DMS 273 (cell line): Measurements from ENCODE around the gene CCDC12.
A peak's percentile ranks its signal among the peaks of the same experiment; 100 is the strongest.

Experiments
- DNase-seq: peaks from one replicate; lab custom pipeline; 2025; ENCODE audit not compliant: unreplicated experiment; lab: John Stamatoyannopoulos, UW

CCDC12 gene

DNA sequence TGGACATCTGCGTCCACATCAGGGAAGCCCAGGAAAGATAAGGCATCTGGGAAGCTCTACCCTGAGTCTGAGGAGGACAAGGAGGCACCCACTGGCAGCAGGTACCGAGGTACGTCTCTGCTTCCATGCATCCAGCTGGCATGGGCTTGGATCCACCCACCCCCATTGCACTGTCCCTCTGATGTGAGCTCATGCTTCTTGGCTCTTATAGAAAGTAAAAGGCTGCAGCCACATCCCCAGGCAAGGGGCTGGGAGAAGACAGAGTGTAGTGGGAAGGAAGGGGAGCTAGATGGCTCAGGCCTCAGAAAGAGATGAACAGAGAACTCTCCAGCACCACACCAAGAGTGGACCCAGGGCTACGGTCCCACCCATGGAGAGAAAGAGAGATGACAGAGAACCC is 80.8 kb downstream of the CCDC12 start:
- DNase-seq = no peak

DNA sequence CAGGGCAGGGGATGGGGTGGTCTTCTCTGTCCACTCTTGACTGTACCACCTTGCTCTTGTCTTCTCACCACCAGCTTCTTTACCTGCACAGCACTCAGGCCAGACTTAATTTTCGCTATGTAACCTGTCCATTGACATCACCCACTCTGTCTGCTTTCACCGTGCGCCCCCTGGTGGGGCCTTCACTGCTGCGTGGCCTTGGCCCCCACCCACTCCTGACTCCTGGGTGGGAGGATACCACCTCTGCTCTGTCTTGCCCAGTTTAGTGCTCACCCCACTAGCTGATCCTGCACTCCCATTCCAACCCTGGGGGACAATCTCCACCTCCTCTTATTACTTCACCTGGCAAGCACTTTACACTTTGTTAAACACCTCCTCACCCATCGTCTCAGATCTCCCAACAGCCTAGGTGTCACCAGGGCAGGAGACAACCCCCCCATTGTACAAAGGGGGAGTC is 81.3 kb downstream of the CCDC12 start:
- DNase-seq = peak; percentile 72

DNA sequence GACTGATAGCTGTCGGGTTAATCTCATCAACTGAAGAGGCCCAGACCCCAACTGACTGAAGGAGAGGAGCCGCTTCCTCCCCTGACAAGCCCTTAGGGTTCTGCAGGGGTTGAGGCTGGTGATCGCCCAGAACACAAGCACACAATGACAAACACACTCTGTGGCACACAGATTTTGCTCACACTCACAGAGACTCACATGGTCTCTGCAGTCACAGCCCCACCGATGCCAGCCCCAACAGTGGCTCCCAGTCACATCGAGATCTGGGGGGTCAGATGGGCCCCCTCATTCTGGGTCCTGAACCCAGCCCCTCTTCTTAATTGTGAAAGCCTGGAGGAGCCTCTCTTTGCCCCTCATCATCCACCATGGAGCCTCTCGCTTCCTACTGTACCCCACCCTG is 82.3 kb downstream of the CCDC12 start:
- DNase-seq = no peak

DNA sequence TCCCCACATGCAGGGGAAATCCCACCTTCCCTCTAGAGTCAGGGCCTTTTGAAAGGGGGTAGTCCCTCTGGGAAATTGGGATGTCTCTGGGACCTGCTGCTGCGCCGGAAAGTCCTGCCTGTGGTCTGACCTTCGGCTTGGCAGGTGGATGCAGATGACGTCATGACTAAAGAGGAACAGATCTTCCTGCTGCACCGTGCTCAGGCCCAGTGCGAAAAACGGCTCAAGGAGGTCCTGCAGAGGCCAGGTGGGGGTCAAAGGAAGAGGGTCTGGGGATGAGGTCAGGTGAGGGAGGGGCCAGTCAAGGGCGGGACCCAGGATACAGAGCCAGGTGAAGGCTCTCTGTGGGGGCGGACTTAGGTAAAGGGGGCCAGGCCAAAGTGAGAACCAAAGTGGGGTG is 82.8 kb downstream of the CCDC12 start:
- no peak for DNase-seq

DNA sequence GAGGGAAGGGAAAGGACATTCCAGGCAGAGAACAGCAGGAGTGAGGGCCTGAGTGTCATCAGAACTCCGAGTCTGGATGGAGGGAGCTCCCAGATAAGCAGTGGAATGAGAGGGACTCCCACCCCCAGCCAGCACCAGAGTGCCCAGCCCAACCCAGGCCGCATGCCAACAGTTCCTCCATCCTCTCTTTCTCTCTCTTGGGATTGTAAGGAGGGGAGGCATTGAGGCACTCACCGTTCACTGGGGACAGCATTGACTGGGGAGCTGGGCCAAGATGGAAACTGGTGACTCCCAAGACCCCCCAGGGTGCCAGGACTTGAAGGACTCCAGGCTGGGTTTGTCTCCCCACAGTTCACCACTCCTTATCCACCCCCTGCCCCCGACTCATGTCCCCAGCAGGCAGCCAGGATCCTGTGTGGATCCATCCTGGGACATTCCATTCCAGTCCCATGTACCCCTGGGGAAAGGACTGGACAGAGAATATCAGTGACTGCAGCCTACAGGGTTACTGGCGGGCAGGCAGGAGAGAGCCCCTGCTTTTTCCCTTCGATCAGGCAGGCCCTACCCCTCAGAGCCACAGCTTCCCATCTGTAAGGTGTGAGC is 83.3 kb downstream of the CCDC12 start:
- peak; percentile 16 for DNase-seq

DNA sequence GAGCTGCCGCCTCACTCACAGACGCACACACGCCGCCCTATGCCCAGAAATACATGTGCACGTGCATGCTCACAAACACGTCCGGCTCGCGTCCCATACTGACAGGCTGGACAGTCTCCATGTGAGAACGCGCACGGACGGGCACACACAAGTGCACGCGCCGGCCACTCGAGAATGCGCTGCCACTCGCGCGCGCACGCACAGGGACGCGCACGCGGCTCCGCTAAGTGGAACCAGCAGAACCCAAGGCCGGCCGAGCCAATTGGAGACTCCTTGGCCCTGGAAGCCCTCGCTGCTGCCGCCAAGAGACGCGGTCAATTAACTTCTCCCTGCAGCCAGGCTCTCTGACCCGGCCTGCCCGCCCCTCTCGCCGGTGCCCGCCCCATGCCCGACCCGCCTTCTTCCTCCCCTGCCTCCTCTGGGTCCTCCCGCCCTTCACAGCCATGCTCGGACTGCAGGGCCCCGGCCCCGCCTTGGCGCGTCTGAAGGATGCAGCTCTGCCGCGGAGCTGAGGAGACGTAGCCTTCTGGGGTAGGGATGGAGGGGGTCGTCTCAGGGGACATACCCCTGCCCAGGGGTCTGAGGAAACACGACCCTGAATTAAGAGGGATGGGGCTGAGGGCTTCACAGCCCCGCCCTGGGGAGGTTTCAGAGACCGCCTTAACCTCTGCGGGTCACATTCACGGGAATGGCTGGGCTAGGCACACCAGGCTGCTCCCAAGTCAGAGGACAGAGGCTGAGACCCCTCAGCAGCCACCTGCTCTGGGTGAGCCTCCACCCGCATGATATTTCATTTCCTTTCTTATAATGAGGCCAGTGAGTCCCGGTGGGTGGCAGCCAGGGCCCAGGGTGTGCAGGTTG is 84.0 kb downstream of the CCDC12 start:
- DNase-seq = peak; percentile 75

DNA sequence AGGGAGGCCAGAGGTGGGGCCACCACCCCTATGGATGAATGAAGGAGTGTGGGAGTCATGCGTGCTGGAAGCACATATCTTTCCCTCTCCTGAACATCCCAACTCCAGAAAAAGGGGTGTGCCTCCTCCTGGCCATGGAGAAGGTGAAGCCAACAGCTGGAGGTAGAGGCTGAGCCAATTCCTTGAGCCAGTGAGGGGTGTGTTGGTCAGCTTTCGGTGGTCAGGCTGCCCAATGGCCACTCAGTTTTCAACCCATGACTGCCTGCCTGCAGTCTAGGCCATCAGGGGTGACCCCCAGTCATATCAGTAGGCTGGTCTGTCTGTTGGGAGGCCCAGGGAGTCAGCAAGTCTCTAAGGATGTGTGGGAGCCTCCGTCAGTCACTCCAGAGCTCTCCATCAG is 85.4 kb downstream of the CCDC12 start:
- no peak for DNase-seq

DNA sequence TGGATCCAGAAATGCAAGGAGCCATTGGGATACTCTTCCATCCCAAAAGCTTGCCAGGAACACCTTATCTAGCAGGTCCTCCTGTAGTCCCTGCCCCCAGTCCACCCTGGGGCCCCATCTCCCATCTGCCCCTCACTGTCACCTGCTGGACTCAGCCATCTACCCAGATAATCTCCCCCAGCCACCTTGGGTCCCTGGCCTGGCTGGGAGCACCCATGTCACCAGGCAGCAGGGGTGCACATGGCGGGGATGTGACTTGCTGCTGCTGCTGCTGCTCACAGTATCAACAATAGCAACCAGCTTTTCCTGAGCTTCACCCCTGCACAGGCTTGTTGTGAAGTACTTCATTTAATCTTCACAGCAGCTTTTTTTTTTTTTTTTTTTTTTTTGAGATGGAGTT is 86.4 kb downstream of the CCDC12 start:
- no peak for DNase-seq

DNA sequence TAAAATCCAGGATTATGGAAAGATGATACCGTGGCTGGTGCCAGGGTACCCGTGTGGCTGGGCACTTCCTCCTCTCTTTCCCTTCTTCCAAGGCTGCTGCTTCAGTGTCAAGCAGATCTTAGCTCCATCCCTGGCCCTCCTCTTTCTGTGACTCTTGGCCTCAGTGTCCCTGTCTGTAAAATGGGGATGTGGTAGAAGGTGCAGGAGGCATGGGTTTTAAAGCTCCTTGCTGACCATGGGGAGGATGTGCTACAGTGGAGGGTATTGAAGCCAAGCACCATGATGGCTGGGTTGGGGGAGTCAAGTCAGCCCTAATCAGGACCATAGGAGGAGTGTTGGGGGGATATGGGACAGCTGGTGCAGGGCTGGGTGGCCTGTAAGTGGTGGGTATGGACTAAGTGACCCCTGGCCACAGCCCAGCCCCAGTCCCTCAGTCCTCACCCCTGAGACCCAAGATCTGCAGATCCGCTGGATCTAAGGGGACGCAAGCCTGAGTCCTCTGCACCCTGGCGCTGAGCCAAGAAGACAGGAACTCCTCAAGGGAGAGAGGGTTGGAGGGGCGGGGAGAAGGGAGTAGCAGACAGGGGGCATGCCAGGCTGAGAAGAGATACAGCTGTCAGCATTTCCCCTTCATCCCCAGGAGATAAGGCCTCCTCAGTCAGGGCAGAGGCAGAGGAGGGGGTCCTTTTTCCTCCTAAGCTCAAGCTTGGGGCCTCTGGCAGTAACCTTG is 87.0 kb downstream of the CCDC12 start:
- peak; percentile 43 for DNase-seq

DNA sequence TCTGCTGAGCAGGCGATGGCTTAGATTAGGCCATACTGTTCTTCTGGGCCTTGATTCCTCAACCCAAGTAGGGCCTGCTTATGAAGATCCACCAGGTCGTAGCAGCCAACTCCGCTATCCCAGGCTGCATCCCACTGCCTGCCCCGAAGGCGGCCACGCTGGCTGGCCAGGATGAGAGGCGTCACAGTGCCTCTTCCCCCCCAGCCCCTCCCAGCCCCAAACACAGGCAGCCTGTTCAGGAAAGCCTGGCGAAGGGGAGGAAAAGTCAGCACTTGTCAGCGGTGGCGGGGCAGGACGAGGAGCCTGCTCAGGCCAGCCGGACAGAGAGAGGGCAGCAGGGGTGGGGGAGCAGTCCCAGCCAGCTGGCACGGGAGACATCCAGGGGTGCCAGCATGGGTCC is 87.8 kb downstream of the CCDC12 start:
- DNase-seq = no peak

DNA sequence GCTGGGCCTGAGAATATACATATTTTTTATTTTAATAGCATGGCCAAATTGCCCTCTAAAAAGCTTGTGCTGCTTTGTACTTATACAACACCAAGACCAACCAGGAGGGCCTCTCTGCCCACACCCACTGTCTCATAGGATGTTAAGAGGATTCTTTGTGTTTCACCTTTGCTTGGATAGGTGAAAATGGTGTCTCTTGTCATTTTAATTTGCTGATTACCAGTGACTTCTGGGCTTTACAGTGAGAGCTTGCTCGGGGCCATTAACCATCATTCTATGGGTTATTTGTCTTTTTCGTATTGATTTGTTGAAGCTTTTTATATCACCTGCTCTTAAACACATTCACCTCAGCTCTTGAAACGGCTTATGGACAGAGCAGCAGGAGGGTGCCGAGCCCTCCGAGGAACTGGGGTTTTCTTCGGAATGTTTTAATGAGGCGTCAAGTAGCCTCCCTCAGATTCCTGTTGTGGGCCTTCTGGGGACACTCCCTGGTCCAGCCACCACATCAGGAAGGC is 88.5 kb downstream of the CCDC12 start:
- DNase-seq = no peak

DNA sequence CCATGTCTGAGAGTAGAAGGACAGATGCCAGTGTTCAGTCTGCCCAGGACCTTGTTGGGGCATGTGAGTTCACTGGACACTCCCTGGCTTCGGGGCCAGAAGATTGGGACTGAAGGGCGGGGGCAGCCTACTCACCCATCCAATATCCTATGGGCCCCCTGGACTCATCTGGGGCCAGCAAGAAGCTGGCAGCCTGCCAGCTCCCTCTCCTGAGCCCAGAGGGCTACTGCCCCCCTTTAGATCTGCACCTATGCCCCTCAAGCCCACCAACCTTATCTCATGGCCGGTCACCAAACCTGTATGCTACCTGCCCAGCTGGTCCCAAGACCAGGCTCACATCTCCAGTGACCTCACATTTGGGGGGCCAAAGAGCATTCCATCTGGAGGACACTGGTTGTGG is 90.9 kb downstream of the CCDC12 start:
- no peak for DNase-seq

DNA sequence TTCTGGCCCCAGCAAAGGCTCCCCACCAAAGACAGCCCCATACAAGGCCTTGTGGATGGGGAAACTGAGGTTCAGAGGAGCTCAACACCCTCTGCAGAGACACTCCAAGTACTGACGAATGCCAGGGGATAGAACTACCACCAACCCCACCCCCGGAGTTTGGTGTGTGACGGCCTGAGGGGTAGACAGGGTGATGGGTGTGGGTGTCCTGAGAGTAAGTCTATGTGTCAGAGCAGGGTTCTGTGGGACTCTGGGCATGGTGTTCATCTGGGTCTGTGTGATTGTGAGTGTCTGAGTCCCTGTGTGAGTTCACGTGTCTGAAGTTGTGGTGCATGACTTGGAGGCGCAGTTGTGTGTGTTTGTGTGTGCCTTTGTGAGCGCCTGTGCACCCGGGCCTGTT is 91.6 kb downstream of the CCDC12 start:
- no peak for DNase-seq

DNA sequence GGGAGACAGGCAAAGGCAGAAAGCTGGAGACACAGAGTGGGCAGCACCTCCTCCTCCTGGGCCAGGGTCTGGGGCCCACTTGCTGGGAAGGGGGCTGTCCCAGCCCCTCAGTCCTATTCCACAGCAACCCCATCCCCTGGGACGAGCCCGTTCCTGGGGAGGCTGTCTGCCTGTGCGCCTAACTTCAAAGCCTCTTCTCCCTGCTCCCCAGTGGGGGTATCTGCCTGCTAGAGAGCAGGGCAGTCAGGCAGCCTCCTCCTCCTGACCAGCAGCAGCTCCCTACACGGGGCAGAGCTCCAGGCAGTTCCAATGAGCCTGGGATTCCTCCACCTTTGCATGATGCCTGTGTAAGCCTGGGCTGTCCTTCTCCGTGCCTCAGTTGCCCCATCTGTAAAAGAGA is 92.1 kb downstream of the CCDC12 start:
- no peak for DNase-seq

DNA sequence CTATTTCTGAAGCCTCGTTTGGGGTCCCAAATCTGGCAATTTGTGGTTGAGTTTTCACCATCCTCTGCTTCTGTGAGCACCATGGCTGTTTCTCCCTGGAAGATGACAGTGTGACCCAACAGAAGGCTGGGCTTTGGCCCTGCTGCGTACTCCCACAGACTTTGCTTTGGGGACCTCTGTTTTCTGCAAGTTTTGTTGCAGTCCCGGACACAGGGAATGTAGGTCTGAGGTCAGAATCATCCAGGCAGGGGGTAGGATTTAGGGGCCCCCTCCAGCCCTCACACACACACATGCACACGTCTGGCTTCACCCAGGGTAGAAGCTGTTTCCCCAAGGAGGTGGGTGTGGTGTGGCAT is 92.7 kb downstream of the CCDC12 start:
- DNase-seq = no peak

DNA sequence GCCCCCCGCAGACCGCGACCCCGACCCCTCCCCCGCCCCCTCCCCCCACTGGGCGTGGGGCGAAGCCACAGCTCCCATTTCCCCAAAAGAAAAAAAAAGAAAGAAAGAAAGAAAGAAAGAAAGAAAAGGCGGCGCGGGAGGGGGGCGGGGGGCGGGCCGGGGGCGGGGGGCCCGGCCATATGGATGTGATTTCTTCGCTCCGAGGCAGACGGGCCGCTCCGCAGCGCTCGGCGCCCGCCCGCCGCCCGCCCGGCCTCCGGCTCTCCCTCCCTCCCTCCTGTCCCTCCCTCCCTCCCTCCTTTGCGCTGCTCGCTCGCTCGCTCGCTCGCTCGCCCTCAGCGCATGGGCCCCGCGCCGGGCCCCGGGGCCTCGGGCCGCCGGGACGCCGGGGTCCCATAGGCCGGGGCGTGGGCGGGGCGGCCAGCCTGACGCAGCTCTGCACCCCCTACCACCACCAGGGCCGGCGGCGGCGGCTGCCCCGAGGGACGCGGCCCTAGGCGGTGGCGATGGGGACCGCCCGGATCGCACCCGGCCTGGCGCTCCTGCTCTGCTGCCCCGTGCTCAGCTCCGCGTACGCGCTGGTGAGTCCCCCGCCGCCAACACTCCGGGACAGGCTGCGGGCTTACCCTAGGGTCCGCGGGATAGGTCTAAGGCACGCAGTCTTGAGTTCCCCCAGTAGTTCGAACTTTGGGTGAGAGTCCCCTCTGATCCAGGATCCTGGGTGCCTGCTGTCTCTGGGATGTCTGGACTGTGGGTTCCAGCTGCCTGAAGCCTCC is 93.3 kb downstream of the CCDC12 start:
- DNase-seq = peak; percentile 61

DNA sequence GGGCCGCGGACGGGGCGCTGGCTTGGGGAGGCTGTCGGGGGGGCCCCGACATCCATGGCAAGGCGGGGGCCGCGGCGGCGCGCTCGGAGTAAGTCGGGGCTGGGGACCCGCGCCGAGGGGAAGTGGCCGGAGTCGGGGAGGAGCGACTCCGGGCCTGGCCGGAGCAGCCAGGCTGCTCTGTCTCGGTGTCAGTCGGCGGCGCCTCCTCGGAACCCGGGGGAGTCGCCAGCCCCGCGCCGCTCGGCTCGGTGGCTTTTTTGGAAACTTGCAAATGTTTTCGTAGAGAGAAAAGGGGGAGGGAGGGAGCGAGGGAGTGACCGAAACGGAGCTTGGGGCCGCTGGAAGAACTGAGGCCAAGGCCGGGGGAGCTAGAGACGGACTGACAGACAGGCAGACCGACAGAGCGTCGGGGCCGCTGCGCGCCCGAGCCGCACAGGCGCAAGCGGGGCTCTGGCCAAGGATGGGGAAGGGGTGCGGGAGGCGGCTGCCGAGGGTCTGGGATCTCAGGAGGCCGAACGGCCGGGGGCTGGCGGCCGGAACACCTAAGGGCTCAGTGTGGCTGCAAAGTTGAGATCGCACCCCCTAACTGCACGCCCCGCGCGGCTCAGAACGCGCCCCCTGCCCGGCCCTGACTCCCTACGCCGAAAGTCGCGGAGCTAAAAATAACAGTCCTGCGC is 94.0 kb downstream of the CCDC12 start:
- DNase-seq = peak; percentile 41

DNA sequence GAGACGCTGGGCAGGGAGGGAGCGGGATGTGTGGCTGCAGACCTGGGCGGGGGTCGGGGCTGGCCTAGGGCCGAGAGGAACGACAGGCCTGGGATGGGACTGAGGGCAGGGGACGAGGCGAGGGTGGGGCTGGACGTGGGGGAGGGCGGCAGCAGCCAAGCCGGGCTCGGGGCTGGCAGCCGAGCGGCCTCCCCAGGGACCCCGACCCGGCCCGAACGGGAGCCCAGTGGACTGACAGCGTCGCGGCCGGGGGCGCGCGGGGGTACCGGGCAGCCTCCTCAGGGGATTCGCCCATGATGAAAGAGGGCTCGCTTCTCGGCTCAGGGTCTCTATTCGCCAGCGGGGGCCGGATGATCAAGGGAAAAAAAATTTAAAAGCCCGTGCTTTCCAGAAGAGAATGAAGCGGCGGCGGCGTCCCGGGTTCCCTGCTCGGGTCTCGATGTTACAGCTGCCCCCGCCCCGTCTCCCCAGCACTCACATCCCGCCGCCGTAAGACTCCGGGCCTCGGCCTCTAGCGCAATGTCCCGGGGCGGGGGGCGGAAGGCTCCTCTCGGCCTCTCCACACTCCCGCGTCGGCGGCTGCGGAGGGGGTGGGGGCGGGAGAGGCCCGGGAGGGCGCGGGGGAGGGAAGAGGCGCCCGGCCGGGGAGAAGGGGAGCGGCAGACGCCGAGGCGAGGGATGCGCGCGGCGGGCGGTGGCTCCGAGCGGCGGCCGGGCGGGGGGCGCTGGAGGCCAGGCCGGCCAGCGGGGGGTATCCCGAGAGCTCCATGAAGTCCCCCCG is 94.8 kb downstream of the CCDC12 start:
- peak; percentile 57 for DNase-seq

DNA sequence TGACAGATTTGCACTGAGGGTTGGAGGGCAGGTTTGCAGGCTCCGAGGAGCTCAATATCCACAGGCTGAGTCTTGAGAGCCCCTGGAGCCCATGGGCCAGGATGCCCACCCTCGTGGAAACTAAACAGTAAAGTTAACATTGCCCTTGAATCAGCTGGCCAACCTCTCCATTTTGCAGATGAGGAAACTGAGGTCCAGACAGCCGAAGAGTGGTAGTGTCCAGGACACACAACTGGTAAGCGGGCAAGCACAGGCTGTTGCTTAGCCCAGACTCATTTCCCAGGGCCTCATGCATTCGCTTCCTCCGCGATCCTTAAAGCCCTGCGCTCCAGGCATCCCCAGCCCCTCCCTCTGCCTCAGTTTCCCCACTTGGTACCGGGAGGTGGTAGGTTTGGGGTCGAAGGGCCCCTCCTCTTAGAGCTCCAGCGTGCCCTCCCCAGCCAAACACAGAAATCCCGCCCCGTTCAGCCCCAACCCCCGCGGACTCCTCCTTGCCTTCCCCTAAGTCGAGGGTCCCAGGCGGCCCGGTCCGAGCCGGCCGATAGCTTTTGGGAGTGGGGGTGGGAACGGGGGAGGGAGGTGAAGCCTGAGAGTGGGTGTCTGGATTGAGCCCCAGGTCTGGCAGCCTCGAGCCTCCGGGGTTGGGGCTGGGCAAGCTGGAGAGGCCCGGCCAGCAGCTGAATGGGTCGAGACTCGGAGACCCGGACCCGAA is 95.5 kb downstream of the CCDC12 start:
- DNase-seq = no peak
